ENCODE data around the gene NGF. TPM values are rescaled to one million over a fixed set of nuclear protein-coding genes. Genes with fewer than 3 reads are reported as not detected.
"Not testable (repeated sequence)": the region's sequence is repeated elsewhere in the genome, so short reads cannot be mapped to it uniquely, and the experiment has no call there.

NGF gene
- total RNA-seq, 4 donors from 2014 or later, result 4.5 TPM; not detected in 3

- peak overlapping the region; percentile 34 to 60 (median 50) for H3K27ac ChIP-seq
- WGBS, 2 donors (ENCODE audit: low coverage in 1 of 2), result 45 to 66% methylated on average over 4 to 6 of the region's 7 CpGs
Measured at GRCh38 chr1:115364046-115364779, 26.2 kb upstream of the NGF start.

GRCh38 chr1:115363171-115363570 is 25.1 kb upstream of the NGF start:
- Histone ChIP-seq H3K4me1 (peaks cover 0 to 16% (median 9%) of the 10 kb centered on the region in 4 donors), H3K36me3 (no peaks in the 10 kb centered on the region), H3K27ac (peak overlapping the region in 1 of 4 donors; percentile 49), H3K27me3 (no peaks in the 10 kb centered on the region), H3K9me3 (no peaks in the 10 kb centered on the region), H3K4me3 (no peak overlapping the region)
- DNase-seq, result no peak
- in situ Hi-C loops (cut with MboI; ENCODE audit: low pct_ligation_motif_present in 1 of 4, low pct_unique_long_range_greater_than_20kb in 1 of 4, low sequenced_read_pairs in 3 of 4) (no loop called here), intact Hi-C loops (cut with DNase I; ENCODE audit: low total_unique reads) (no loop called here)
- 76% methylated on average over 1 of the region's 1 CpG; no CpG with 5 or more reads in 1 of the 2 donors for WGBS, 2 donors (ENCODE audit: low coverage in 1 of 2)
- no peak for TF ChIP-seq EP300 (IDR thresholded peaks at IDR 0.05; ENCODE audit: low read depth)
- TF ChIP-seq POLR2AphosphoS5 (IDR thresholded peaks at IDR 0.05), result no peak
- no peak for TF ChIP-seq CTCF (IDR thresholded peaks at IDR 0.05)
- TF ChIP-seq POLR2A (IDR thresholded peaks at IDR 0.05), result no peak

More at GRCh38 chr1:115364046-115364779, 26.2 kb upstream of the NGF start:
- Histone ChIP-seq H3K36me3 (no peaks in the 10 kb centered on the region), H3K27me3 (no peaks in the 10 kb centered on the region), H3K4me1 (peaks cover 0 to 16% (median 9%) of the 10 kb centered on the region in 4 donors), H3K4me3 (no peak overlapping the region), H3K9me3 (no peaks in the 10 kb centered on the region)
- in situ Hi-C loops (cut with MboI; ENCODE audit: low pct_ligation_motif_present in 1 of 4, low pct_unique_long_range_greater_than_20kb in 1 of 4, low sequenced_read_pairs in 3 of 4) (no loop called here), intact Hi-C loops (cut with DNase I; ENCODE audit: low total_unique reads) (no loop called here)
- no peak for DNase-seq
- TF ChIP-seq POLR2AphosphoS5 (IDR thresholded peaks at IDR 0.05) (no peak), EP300 (IDR thresholded peaks at IDR 0.05; ENCODE audit: low read depth) (no peak), CTCF (IDR thresholded peaks at IDR 0.05) (no peak), POLR2A (IDR thresholded peaks at IDR 0.05) (no peak)

- H3K9me3 ChIP-seq; H3K36me3 ChIP-seq; intact Hi-C loops (cut with DNase I; ENCODE audit: low total_unique reads); DNase-seq; H3K4me3 ChIP-seq; in situ Hi-C loops (cut with MboI; ENCODE audit: low pct_ligation_motif_present in 1 of 4, low pct_unique_long_range_greater_than_20kb in 1 of 4, low sequenced_read_pairs in 3 of 4); H3K27me3 ChIP-seq; H3K27ac ChIP-seq: not testable (repeated sequence)
- peaks cover 0 to 13% (median 9%) of the 10 kb centered on the region in 4 donors for H3K4me1 ChIP-seq
- 89% methylated on average over 23 of the region's 26 CpGs; no CpG with 5 or more reads in 1 of the 2 donors for WGBS, 2 donors (ENCODE audit: low coverage in 1 of 2)
Measured at GRCh38 chr1:115360505-115361129, 22.6 kb upstream of the NGF start.

GRCh38 chr1:115359787-115360452 is 21.9 kb upstream of the NGF start:
- in situ Hi-C loops (cut with MboI; ENCODE audit: low pct_ligation_motif_present in 1 of 4, low pct_unique_long_range_greater_than_20kb in 1 of 4, low sequenced_read_pairs in 3 of 4); H3K36me3 ChIP-seq; H3K9me3 ChIP-seq; H3K27me3 ChIP-seq; DNase-seq; intact Hi-C loops (cut with DNase I; ENCODE audit: low total_unique reads); H3K4me3 ChIP-seq; H3K27ac ChIP-seq: not testable (repeated sequence)
- WGBS, 2 donors (ENCODE audit: low coverage in 1 of 2), result 91% methylated on average over 31 of the region's 31 CpGs; no CpG with 5 or more reads in 1 of the 2 donors
- H3K4me1 ChIP-seq, result peaks cover 0 to 13% (median 7%) of the 10 kb centered on the region in 4 donors

GRCh38 chr1:115356356-115356755 is 18.3 kb upstream of the NGF start:
- TF ChIP-seq POLR2A (IDR thresholded peaks at IDR 0.05), result no peak
- TF ChIP-seq POLR2AphosphoS5 (IDR thresholded peaks at IDR 0.05), result no peak
- Histone ChIP-seq H3K4me3 (no peak overlapping the region), H3K27ac (no peak overlapping the region), H3K36me3 (no peaks in the 10 kb centered on the region), H3K27me3 (no peaks in the 10 kb centered on the region), H3K9me3 (no peaks in the 10 kb centered on the region), H3K4me1 (no peaks in the 10 kb centered on the region)
- in situ Hi-C loops (cut with MboI; ENCODE audit: low pct_ligation_motif_present in 1 of 4, low pct_unique_long_range_greater_than_20kb in 1 of 4, low sequenced_read_pairs in 3 of 4), result no loop called here
- DNase-seq, result no peak
- 64% methylated on average over 2 of the region's 2 CpGs; no CpG with 5 or more reads in 1 of the 2 donors for WGBS, 2 donors (ENCODE audit: low coverage in 1 of 2)
- intact Hi-C loops (cut with DNase I; ENCODE audit: low total_unique reads), result no loop called here

All from transverse colon (tissue), 4 donors.